Esophagus squamous epithelium (tissue), 5 donors: ENCODE results near the gene IL19. TPM values are rescaled to one million over a fixed set of nuclear protein-coding genes. Genes with fewer than 3 reads are reported as not detected.

Experiments
- DNase-seq: peaks from one replicate; lab custom pipeline; 2025; lab: John Stamatoyannopoulos, UW
- H3K27ac ChIP-seq, 4 donors: fragments of 200-600 bp; sonication (generic); one replicate each; pipeline ENCODE4 v1.5.1; 2016 to 2019; ENCODE audit warnings: mild to moderate bottlenecking in 1 of 4
- H3K27me3 ChIP-seq, 4 donors: fragments of 200-600 bp; sonication (generic); 1 replicate in 3 of 4; 2 replicates in 1 of 4; pipeline versions ENCODE4 v1.5.1 to v1.6.0; 2017 to 2021; ENCODE audit warnings: antibody characterized with exemption in 1 of 4
- H3K36me3 ChIP-seq, 3 donors: fragments of 200-600 bp; sonication (generic); one replicate each; pipeline ENCODE4 v1.5.1; 2016 to 2019
- H3K4me1 ChIP-seq, 3 donors: fragments of 200-600 bp; sonication (generic); one replicate each; pipeline ENCODE4 v1.5.1; 2017 to 2019
- H3K4me3 ChIP-seq, 4 donors: fragments of 200-600 bp; sonication (generic); 1 replicate in 3 of 4; 2 replicates in 1 of 4; pipeline ENCODE4 v1.5.1; 2016 to 2019; ENCODE audit warnings: mild to moderate bottlenecking in 2 of 4, moderate library complexity in 1 of 4
- H3K9me3 ChIP-seq, 3 donors: fragments of 200-600 bp; sonication (generic); one replicate each; pipeline ENCODE4 v1.5.1; 2016 to 2019
- CTCF ChIP-seq, 6 experiments: fragments of 450-650 bp in 4 of 6; fragments of 200-600 bp in 2 of 6; sonication (generic) in 2 of 6; IDR thresholded peaks; one replicate each; pipeline ENCODE4 v1.5.1; 2016 to 2019; ENCODE audit warnings: antibody characterized with exemption in 6 of 6, mild to moderate bottlenecking in 4 of 6, moderate library complexity in 4 of 6
- POLR2A ChIP-seq, 4 donors: fragments of 450-650 bp; IDR thresholded peaks; one replicate each; pipeline ENCODE4 v1.6.1; 2017; ENCODE audit warnings: antibody characterized with exemption in 4 of 4, mild to moderate bottlenecking in 4 of 4, moderate library complexity in 3 of 4
- WGBS, 2 donors: methylation state at CpG; one replicate each; pipeline ENCODE4 v1.1.5; 2018; 5-methylcytosine and 5-hydroxymethylcytosine counted together
- intact Hi-C: fragments of 100-400 bp; cut with DNase I; formaldehyde crosslinking; loops from one replicate; pipeline ENCODE4 v1.15.0; 2022
- total RNA-seq, 4 donors: library from RNA; depleted of rRNA; stranded (reverse); fragments of >200 nt; gene quantifications; one replicate each; pipeline ENCODE4 v1.1.0, GENCODE V29; 2016
- donor health status: DM: yes; HTN: yes; CAD: no.

The IL19 gene
- total RNA-seq, 4 donors from 2014 or later = 0.23 to 16.8 (median 16.3) TPM; not detected in 1

- no peak for TF ChIP-seq POLR2A (IDR thresholded peaks at IDR 0.05)
- no peak for TF ChIP-seq CTCF (IDR thresholded peaks at IDR 0.05)
- DNase-seq = no peak
- Histone ChIP-seq H3K27ac (no peak overlapping the region), H3K4me3 (no peak overlapping the region), H3K4me1 (peaks cover 0 to 24% (median 0%) of the 10 kb centered on the region in 3 donors), H3K27me3 (peaks cover 0 to 30% (median 0%) of the 10 kb centered on the region in 4 donors), H3K9me3 (no peaks in the 10 kb centered on the region), H3K36me3 (no peaks in the 10 kb centered on the region)
- intact Hi-C loops = no loop called here
- 41 to 58% methylated on average over 2 of the region's 2 CpGs for WGBS, 2 donors
Observed at GRCh38 chr1:206832352-206832880, 61.8 kb downstream of the IL19 start.

GRCh38 chr1:206833106-206833680 lies 62.6 kb downstream of the IL19 start:
- intact Hi-C loops = no loop called here
- TF ChIP-seq POLR2A (IDR thresholded peaks at IDR 0.05) (no peak), CTCF (IDR thresholded peaks at IDR 0.05) (no peak)
- peaks cover 0 to 35% (median 0%) of the 10 kb centered on the region in 4 donors for H3K27me3 ChIP-seq
- WGBS, 2 donors = 60 to 68% methylated on average over 2 of the region's 2 CpGs
- no peak overlapping the region for H3K4me3 ChIP-seq
- no peak overlapping the region for H3K27ac ChIP-seq
- peaks cover 0 to 24% (median 0%) of the 10 kb centered on the region in 3 donors for H3K4me1 ChIP-seq
- no peaks in the 10 kb centered on the region for H3K36me3 ChIP-seq
- DNase-seq = no peak
- H3K9me3 ChIP-seq = no peaks in the 10 kb centered on the region

GRCh38 chr1:206833801-206834200 lies 63.2 kb downstream of the IL19 start:
- H3K27ac ChIP-seq = no peak overlapping the region

GRCh38 chr1:206834217-206834616 lies 63.6 kb downstream of the IL19 start:
- Histone ChIP-seq H3K36me3 (no peaks in the 10 kb centered on the region), H3K9me3 (no peaks in the 10 kb centered on the region), H3K4me3 (no peak overlapping the region), H3K27me3 (peaks cover 0 to 45% (median 0%) of the 10 kb centered on the region in 4 donors), H3K27ac (no peak overlapping the region), H3K4me1 (peaks cover 0 to 24% (median 0%) of the 10 kb centered on the region in 3 donors)
- WGBS, 2 donors = 75 to 80% methylated on average over 6 of the region's 6 CpGs
- no peak for TF ChIP-seq POLR2A (IDR thresholded peaks at IDR 0.05)
- TF ChIP-seq CTCF (IDR thresholded peaks at IDR 0.05) = no peak
- no peak for DNase-seq
- intact Hi-C loops = no loop called here

More at GRCh38 chr1:206833801-206834200, 63.2 kb downstream of the IL19 start:
- DNase-seq = no peak
- Histone ChIP-seq H3K4me3 (no peak overlapping the region), H3K9me3 (no peaks in the 10 kb centered on the region), H3K36me3 (no peaks in the 10 kb centered on the region), H3K4me1 (peaks cover 0 to 24% (median 0%) of the 10 kb centered on the region in 3 donors), H3K27me3 (peaks cover 0 to 42% (median 0%) of the 10 kb centered on the region in 4 donors)
- WGBS, 2 donors = 19 to 22% methylated on average over 2 of the region's 2 CpGs
- intact Hi-C loops = no loop called here
- TF ChIP-seq POLR2A (IDR thresholded peaks at IDR 0.05) = no peak
- TF ChIP-seq CTCF (IDR thresholded peaks at IDR 0.05) = no peak

- no peak for DNase-seq
- Histone ChIP-seq H3K4me1 (peaks cover 0 to 19% (median 0%) of the 10 kb centered on the region in 3 donors), H3K27me3 (peaks cover 0 to 47% (median 0%) of the 10 kb centered on the region in 4 donors), H3K36me3 (no peaks in the 10 kb centered on the region), H3K9me3 (no peaks in the 10 kb centered on the region), H3K27ac (no peak overlapping the region), H3K4me3 (no peak overlapping the region)
- intact Hi-C loops = no loop called here
- WGBS, 2 donors = 38 to 45% methylated on average over 3 of the region's 3 CpGs
- TF ChIP-seq CTCF (IDR thresholded peaks at IDR 0.05) = no peak
- no peak for TF ChIP-seq POLR2A (IDR thresholded peaks at IDR 0.05)
Observed at GRCh38 chr1:206834711-206835110, 64.1 kb downstream of the IL19 start.
